Skin epidermis (tissue), 12 donors: Measurements from ENCODE around the gene PRDM2.

Experiments
- H3K27ac ChIP-seq, 21 experiments: fragments of 200-600 bp; sonication (generic) in 11 of 21; one replicate each; pipeline ENCODE4 v1.5.0; 2020; ENCODE audit warnings: mild to moderate bottlenecking in 3 of 21, inconsistent platforms in 2 of 21, moderate library complexity in 2 of 21
- H3K4me3 ChIP-seq, 7 experiments: fragments of 200-600 bp; sonication (generic) in 2 of 7; one replicate each; pipeline ENCODE4 v1.5.0; 2020; ENCODE audit warnings: inconsistent platforms in 2 of 7, mild to moderate bottlenecking in 2 of 7, moderate library complexity in 1 of 7

PRDM2 gene

DNA sequence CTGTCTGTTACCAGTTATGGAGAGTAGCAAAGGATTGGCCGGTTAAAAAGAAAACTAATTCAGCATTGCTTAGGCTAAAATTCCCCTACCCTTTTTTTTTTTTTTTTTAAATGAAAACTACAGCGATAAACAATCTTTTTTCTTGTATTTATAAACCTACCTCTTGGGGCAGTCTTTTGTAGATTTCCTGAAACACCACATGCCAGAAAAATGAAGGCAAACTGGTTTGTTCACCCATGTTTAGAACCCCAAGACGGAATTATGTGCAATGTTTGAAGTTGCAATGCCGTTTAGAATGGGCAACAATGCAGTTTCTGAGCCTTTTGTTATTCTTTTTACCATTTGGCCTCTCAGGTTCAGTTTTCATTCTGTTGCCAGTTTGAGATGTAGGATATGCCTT, 59.1 kb downstream of the PRDM2 start:
- Histone ChIP-seq H3K4me3 (no peak overlapping the region), H3K27ac (peak overlapping the region in 4 of 21 experiments; percentile 3 to 55 (median 27))

DNA sequence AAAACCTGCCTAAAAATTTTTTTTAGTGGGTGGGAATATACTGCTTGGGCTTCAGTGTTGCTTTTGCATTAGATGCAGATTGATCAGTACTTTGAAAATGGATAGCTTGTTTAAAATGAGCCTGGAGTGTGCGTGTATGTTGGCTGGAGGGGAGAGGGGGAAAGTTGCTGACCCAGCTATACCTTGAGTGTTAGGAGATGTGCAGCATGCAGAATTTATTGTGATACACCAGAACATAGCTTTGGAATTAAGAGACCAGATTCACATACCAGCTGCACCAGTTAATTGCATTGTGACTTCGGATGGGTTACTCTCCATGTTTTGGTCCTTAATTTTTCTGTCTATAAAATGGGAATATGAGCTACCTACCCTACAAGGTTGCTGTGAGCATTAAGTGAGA, 60.4 kb downstream of the PRDM2 start:
- Histone ChIP-seq H3K4me3 (no peak overlapping the region), H3K27ac (peak overlapping the region in 1 of 21 experiments; percentile 3)

DNA sequence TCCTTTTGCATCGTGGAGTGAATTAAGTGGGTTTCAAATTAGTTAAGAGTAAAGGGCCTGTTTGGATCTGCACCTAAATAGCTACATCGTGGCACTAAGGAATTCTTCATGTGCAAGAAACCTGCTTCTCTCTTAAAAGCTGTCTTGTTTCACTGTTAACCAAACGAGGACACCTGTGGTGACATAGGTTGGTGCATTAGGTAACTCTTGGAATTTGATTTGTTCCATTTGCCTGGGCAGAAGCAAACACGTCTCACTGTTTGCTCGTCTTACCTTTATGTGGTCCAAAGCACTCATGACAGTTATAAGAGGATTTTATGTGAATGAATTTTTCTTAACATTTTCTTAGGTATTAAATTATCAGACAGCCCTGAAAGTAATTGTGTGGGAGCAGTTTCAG, 60.9 kb downstream of the PRDM2 start:
- no peak overlapping the region for H3K27ac ChIP-seq

DNA sequence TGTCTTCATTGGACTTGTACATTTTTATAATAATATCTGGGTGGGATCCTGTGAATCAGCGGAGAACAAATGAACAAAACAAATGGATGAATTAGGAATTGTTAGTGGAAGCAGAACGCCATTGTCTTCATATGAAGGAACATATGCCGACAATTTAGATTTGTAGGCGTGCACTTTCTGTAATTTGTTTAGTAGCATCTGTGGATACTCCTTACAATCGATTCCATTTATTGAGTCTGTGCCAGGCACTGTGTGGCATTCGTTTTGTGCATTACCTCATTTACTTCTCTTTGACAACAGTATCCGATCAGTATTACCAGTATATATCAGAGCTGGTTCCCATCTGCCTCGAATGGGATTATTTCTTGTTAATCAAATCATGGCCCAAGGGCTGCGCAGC, 61.9 kb downstream of the PRDM2 start:
- Histone ChIP-seq H3K27ac (no peak overlapping the region), H3K4me3 (no peak overlapping the region)

More for the DNA sequence above, 60.9 kb downstream of the PRDM2 start:
- H3K4me3 ChIP-seq, result no peak overlapping the region

DNA sequence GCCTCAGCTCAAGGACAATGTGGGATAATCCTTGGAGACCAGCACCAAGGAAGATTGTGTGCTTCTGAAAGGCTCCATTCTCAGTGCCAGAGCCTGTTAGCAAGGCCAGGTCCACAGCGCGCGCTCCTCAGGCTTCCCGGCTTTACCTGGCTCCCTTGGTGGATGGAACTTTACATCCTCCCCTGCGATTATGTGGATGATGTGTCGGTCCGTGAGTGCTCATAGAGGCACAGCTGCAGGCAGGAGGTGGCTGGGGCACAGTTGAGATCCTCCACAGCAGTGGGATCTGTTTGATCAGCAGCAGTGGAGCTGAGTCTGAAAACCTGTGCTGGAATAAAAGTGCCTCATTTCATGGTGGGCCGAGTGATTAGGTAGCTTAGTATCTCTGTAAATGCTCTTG, 62.7 kb downstream of the PRDM2 start:
- Histone ChIP-seq H3K4me3 (no peak overlapping the region), H3K27ac (peak overlapping the region in 1 of 21 experiments; percentile 9)

DNA sequence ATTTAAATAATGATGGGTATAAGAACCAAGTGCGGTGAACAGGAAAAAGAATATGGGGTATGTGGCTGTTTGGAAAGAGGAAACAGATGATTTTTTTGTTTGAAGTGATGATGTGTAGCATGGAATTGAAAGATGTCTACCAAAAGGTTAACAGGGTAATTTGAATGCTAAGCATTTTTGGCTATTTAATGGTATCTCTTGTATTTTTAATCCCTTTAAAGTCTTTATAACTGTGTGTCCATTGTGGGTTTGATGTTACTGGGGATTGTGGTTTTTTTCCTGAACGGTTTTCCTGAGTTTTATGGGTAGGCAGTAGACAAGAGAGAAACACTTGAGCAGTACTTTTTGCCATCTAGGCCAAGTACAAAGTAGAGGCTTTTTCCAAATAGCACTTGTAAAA, 63.2 kb downstream of the PRDM2 start:
- no peak overlapping the region for H3K4me3 ChIP-seq
- H3K27ac ChIP-seq, result peak overlapping the region in 1 of 21 experiments; percentile 9

DNA sequence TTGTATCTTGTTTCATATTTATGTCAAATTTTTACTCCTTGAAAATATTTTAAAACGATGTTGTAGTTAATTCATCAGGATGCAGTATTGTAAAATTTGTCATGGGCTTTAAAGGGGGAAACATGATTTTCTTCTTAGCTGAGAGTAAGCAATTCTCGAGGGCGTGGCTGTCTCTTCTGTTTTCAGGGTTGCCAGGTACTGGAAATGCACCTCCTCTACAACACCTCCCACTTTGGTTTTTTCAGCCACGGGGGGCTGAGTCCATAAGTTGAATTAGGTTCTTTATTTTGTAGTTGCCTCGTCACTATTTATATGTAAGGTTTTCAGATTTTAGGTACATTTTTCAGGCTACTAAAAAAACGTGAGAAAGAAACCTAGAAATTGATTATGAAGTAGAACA, 64.0 kb downstream of the PRDM2 start:
- Histone ChIP-seq H3K4me3 (no peak overlapping the region), H3K27ac (no peak overlapping the region)

DNA sequence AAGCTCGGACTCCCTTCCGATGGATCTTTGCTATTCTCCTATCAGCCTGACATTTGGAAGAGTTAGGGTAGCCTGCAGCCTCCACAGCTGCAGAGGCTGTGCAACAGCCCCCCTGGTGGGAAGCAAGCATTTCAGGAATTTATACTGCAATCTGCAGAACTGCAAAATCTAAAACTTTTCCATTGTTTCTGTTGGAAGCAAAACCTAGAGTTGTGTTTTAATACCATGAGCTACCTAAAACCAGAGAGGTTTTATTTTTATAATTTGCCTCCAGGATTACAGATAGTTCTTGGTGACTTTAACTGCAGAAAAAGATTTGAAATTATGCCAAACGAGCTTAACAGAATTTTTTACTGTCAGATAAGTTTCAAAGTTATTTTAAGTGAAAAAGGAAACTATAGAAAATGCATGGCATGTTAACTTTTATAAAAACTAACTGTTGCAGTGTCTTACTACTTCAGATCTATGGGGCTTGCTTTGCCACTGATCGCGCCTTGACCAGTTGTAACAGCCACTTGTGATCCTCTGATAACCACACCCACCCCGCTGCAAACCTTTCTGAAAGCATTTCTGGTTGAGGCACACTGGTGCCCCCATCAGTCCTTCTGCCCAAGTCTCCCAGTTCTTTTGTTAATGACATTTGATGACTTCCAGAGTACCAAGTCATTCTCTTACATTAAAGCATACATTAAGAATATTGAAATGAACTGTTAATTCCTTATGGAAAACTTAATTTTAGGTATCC, 64.8 kb downstream of the PRDM2 start:
- no peak overlapping the region for H3K4me3 ChIP-seq
- no peak overlapping the region for H3K27ac ChIP-seq

DNA sequence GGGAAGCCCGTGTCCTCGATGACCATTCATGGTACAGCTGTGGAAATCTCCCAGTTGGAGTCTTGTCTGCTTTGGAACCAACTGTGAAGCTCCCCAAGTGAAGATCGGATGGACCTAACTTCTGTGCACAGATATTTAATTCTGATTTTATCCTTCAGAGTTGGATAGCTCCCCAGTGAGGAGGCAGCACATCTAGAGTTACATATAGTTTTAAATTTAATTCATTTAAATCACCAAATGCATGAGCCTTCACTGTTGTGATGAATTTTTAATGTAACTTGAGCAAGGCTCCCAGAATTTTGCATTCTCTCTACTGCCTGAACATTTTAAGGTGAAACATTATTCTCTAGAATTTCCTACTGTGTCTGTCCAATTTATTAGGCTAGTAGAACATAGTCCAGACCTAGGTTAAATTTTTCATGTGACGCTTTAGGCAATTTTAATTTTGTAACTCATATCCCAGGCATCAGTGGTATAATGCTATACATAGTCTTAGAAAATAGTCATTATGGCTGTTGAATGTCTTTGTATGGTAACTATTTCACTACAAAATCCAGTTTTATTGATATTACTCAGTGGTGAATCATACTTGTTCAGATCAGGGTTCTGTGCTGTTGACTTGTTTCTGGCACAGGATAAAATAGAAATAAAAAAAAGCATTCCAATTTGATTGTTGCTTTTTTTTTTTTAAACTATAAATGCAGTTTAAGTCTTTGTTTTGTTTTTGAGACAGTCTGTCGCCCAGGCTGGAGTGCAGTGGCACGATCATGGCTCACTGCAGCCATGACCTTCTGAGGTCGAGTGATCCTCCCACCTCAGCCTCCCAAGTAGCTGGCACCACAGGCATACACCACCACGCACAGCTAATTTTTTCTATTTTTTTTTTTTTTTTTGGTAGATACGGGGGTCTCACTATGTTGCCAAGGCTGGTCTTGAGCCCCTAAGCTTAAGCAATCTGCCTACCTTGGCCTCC, 66.9 kb downstream of the PRDM2 start:
- H3K4me3 ChIP-seq, result no peak overlapping the region
- peak overlapping the region in 4 of 21 experiments; percentile 15 to 52 (median 30) for H3K27ac ChIP-seq

DNA sequence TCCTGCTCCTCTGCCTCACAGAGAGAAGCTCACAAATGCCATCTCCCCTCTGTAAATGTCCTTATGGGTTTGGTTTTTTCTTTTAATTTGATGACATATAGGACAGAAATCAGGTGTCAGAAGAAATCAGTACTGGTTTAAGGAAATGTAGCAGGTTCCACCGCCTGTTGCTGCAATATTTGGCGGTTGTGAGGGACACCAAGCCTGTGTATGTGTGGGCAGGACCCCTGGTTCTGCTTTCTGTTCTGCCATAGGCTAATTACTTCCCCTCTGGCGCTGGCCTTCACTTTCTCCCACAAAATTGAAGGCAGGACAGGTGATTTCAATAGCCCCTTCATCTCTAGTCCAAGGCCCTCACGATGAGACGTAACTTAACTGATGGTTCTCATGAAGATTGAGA, 69.2 kb downstream of the PRDM2 start:
- no peak overlapping the region for H3K27ac ChIP-seq
- no peak overlapping the region for H3K4me3 ChIP-seq

DNA sequence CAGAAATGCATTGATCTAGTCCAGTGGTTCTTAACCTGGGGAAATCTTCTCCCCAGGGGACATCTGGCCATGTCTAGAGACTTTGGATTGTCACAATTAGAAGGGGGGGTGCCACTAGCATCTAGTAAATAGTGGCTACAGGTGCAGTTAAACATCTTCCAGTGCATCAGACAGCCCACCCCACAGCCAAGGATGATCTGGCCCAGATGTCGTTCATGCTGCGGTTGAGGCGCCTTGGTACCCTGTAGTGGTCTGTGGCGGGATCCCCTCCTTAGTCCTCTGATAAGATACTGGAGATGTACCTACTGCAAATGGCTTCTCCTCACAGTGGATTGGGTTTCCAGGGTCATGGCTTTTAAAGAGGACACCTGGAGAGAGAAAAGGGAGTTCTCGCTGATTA, 69.8 kb downstream of the PRDM2 start:
- no peak overlapping the region for H3K27ac ChIP-seq
- H3K4me3 ChIP-seq, result no peak overlapping the region

DNA sequence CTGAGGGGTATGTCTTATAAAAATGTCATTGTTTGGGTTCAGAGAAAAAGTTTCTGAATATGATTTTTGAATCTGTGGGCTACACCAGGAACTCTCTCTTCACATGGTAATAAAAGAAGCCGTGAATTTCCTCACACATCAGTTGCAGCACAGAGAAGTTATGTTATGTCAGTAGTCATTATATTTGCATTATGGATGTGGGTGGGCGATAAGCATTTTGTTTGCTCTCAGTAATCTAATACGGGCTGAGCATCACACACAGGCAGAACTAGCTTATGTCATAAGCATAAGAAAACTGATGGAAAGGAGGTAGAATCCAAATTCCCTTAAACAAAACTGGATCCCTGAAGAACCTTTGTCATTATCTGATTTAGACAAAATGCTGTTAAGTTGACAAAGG, 70.8 kb downstream of the PRDM2 start:
- H3K4me3 ChIP-seq, result no peak overlapping the region
- H3K27ac ChIP-seq, result no peak overlapping the region

DNA sequence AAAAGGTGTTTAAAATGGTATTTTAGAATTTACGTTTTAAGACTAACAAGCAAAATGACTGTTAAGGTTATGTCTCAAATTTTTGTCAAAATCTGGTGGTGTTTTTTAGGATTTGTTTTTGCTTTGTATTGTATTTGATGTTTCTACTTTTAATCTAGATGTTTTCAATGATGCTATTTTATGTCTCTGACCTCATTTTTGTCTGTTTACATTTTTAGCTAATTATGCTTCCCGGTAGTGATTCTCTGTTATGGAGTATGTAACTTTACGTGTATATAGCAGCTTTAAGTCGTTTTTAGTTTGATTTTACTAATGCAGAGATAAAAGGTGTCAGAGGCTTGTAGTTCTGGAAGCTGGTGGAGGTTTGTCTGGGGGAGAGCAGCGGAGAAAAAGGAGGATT, 71.8 kb downstream of the PRDM2 start:
- Histone ChIP-seq H3K27ac (no peak overlapping the region), H3K4me3 (no peak overlapping the region)

DNA sequence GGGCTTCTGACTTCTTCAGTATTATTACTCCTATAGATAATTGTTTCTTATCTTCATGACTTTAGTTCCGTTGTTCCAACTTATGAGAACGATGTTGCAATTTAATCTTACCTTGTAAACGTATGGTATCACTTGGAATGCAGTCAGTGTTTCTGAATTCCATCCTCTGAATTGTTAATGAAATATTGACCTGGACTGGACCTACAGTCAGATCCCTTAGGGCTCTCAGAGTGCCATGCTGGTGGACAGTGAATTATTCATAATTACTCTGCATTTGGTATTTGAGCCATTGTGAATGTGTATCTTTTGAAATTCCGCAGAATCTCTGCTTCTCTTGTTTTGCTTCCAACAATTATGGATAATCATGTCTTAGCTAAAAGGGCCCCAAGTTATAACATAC, 72.3 kb downstream of the PRDM2 start:
- Histone ChIP-seq H3K27ac (no peak overlapping the region), H3K4me3 (no peak overlapping the region)

DNA sequence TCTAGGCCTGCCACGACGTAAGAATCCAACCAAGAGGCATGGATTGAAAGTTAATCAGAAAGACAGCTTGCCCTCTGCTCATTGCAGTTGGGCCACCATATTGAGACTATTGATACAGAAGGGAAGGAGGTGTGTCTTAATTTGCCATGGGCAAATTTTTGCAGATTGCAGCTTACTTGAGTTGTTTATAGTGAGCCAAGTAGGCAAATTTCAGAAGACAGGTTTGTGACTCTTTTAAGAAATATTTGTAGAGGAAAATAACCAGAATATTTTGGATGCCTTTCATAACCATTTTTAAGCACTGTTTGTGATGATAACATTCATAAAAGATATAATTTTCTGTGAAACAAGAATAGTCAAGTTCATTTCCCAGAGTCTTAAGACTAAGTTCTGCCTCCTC, 74.1 kb downstream of the PRDM2 start:
- Histone ChIP-seq H3K4me3 (no peak overlapping the region), H3K27ac (peak overlapping the region in 1 of 21 experiments; percentile 34)

DNA sequence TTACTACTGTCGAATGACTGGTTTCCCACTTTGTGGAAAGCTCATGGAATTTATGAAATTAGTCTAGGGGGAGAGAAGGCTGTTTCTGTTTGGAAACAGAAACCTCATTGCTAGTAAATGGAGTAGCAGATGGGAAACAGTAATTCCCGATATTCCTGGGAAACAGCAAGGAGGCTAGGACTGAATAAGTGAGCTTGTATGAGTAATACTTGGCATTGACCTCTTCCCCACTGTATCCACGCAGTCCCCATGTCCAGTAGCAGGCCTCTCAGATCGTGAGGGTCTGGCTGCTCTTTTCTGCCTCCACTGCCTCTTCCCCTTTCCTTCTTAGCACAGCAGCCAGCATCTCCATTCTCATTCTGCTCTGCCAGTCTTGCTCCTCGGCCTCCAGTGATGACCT, 75.5 kb downstream of the PRDM2 start:
- no peak overlapping the region for H3K4me3 ChIP-seq
- peak overlapping the region in 4 of 21 experiments; percentile 19 to 78 (median 46) for H3K27ac ChIP-seq

DNA sequence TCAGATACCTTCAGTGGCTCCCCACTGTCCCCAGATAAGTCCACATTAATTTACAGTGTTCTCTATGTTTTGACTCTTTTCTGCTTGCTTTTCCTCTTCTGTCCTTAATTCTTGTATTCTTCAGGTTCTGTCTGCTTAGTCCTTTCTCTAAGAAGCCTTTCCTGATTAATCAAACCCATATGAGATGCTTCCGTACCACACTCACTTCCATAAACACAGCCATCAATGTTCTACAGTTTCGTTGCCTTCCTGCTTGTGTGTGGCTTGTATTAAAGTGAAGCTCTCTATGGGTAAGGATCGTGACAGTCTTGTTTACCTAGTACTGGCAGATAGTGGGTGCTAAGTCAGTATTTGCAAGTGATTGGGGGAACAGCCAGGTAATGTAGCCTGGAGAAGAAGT, 75.9 kb downstream of the PRDM2 start:
- Histone ChIP-seq H3K27ac (peak overlapping the region in 3 of 21 experiments; percentile 19 to 78 (median 53)), H3K4me3 (no peak overlapping the region)

DNA sequence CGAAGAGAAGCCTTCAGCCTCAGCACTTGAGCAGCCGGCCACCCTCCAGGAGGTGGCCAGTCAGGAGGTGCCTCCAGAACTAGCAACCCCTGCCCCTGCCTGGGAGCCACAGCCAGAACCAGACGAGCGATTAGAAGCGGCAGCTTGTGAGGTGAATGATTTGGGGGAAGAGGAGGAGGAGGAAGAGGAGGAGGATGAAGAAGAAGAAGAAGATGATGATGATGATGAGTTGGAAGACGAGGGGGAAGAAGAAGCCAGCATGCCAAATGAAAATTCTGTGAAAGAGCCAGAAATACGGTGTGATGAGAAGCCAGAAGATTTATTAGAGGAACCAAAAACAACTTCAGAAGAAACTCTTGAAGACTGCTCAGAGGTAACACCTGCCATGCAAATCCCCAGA, 78.4 kb downstream of the PRDM2 start:
- Histone ChIP-seq H3K27ac (no peak overlapping the region), H3K4me3 (no peak overlapping the region)

DNA sequence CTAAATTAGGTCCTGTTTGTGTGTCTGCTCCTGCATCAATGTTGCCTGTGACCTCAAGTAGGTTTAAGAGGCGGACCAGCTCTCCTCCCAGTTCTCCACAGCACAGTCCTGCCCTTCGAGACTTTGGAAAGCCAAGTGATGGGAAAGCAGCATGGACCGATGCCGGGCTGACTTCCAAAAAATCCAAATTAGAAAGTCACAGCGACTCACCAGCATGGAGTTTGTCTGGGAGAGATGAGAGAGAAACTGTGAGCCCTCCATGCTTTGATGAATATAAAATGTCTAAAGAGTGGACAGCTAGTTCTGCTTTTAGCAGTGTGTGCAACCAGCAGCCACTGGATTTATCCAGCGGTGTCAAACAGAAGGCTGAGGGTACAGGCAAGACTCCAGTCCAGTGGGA, 79.9 kb downstream of the PRDM2 start:
- peak overlapping the region in 5 of 21 experiments; percentile 7 to 76 (median 46) for H3K27ac ChIP-seq
- H3K4me3 ChIP-seq, result no peak overlapping the region

DNA sequence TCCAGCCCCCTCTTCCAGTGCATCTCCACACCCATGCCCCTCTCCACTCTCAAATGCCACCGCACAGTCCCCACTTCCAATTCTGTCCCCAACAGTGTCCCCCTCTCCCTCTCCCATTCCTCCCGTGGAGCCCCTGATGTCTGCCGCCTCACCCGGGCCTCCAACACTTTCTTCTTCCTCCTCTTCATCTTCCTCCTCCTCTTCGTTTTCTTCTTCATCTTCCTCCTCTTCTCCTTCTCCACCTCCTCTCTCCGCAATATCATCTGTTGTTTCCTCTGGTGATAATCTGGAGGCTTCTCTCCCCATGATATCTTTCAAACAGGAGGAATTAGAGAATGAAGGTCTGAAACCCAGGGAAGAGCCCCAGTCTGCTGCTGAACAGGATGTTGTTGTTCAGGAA, 80.8 kb downstream of the PRDM2 start:
- H3K27ac ChIP-seq, result peak overlapping the region in 5 of 21 experiments; percentile 27 to 76 (median 46)
- H3K4me3 ChIP-seq, result no peak overlapping the region

DNA sequence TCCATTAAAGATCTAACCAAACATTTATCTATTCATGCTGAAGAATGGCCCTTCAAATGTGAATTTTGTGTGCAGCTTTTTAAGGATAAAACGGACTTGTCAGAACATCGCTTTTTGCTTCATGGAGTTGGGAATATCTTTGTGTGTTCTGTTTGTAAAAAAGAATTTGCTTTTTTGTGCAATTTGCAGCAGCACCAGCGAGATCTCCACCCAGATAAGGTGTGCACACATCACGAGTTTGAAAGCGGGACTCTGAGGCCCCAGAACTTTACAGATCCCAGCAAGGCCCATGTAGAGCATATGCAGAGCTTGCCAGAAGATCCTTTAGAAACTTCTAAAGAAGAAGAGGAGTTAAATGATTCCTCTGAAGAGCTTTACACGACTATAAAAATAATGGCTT, 81.2 kb downstream of the PRDM2 start:
- Histone ChIP-seq H3K4me3 (no peak overlapping the region), H3K27ac (peak overlapping the region in 8 of 21 experiments; percentile 7 to 76 (median 37))
